ENCODE data around the gene FAM171A2. TPM values are rescaled to one million over a fixed set of nuclear protein-coding genes. Genes with fewer than 3 reads are reported as not detected.

Gene FAM171A2
- polyA plus RNA-seq, 1 donor (not counting 4 experiments of a cell fraction or from before 2014, with no cell fraction given): 0.35 TPM

DNA sequence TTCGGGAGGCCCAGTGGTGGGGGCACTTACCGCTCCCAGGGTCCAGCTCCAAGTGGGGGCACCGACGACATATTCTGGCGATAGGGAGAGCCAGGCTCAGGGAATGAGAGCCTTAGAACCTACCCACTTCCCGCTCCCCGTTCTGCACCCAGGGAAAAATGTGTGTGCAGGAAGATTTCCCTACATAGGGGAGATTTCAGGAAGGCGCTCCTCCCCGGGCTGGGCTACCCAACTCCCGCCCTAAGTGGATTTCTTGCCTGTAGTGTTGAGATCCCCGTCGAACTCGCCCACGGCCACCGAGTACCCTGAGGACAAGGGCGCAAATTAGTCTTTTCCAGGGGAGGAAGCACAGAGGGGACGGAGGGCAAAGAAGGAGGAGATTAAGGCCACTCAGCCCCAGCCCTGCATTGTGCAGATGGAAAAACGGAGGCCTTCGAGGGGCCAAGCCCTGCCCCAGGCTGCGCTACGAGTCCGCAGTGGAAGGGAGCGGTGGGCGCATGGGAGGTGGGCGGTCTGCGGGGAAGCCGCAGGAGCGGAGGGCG is 20.7 kb upstream of the FAM171A2 start:
- no peak overlapping the region for H3K4me3 ChIP-seq (ENCODE audit: control insufficient read depth in 2 of 3, extremely low read depth in 1 of 3, insufficient read depth in 2 of 3, low read depth in 1 of 3, low read length in 3 of 3)
- no peaks in the 10 kb centered on the region for H3K9me1 ChIP-seq (ENCODE audit: control insufficient read depth, extremely low read depth, insufficient read depth, low read length)
- FAIRE-seq: no peak
- no peaks in the 10 kb centered on the region for H3K36me3 ChIP-seq (ENCODE audit: control insufficient read depth in 2 of 2, extremely low read depth in 1 of 2, insufficient read depth in 2 of 2, low read length in 2 of 2)
- no peak overlapping the region for H3K27ac ChIP-seq (ENCODE audit: control insufficient read depth, insufficient read depth, low read length)
- peaks cover 37% of the 10 kb centered on the region for H3K27me3 ChIP-seq (ENCODE audit: control insufficient read depth, extremely low read depth, insufficient read depth, low read length)
- H3K4me1 ChIP-seq (ENCODE audit: control insufficient read depth, extremely low read depth, insufficient read depth, low read length): peaks cover 9% of the 10 kb centered on the region
- H3K4me2 ChIP-seq (ENCODE audit: control insufficient read depth, extremely low read depth, insufficient read depth, low read depth, low read length): no peak overlapping the region
- H3K79me2 ChIP-seq (ENCODE audit: control insufficient read depth, insufficient read depth, low read length): no peaks in the 10 kb centered on the region
- H3K9me3 ChIP-seq (ENCODE audit: control insufficient read depth, low read depth, low read length): no peaks in the 10 kb centered on the region
- H3K9ac ChIP-seq (ENCODE audit: control insufficient read depth, extremely low read depth, insufficient read depth, low read length): no peak overlapping the region
- dilution Hi-C loops (cut with MboI; ENCODE audit: extremely low pct_ligation_motif_present, low sequenced_read_pairs): no loop called here
- no peak for DNase-seq (ENCODE audit: low read depth, low spot score)
- H4K20me1 ChIP-seq (ENCODE audit: control insufficient read depth, extremely low read depth, insufficient read depth, low read length): no peaks in the 10 kb centered on the region
- H2AFZ ChIP-seq (ENCODE audit: control insufficient read depth, low read length): no peak overlapping the region
- TF ChIP-seq, protein P1, sequence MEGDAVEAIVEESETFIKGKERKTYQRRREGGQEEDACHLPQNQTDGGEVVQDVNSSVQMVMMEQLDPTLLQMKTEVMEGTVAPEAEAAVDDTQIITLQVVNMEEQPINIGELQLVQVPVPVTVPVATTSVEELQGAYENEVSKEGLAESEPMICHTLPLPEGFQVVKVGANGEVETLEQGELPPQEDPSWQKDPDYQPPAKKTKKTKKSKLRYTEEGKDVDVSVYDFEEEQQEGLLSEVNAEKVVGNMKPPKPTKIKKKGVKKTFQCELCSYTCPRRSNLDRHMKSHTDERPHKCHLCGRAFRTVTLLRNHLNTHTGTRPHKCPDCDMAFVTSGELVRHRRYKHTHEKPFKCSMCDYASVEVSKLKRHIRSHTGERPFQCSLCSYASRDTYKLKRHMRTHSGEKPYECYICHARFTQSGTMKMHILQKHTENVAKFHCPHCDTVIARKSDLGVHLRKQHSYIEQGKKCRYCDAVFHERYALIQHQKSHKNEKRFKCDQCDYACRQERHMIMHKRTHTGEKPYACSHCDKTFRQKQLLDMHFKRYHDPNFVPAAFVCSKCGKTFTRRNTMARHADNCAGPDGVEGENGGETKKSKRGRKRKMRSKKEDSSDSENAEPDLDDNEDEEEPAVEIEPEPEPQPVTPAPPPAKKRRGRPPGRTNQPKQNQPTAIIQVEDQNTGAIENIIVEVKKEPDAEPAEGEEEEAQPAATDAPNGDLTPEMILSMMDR (optimal IDR thresholded peaks at IDR 0.05 in 1 of 3, IDR thresholded peaks at IDR 0.05 in 1 of 3, conservative IDR thresholded peaks at IDR 0.05 in 1 of 3; ENCODE audit: extremely low read depth in 1 of 3, insufficient read depth in 2 of 3, low read length in 3 of 3): no peak
- TF ChIP-seq EZH2 (IDR thresholded peaks at IDR 0.05; ENCODE audit: low read length): no peak

DNA sequence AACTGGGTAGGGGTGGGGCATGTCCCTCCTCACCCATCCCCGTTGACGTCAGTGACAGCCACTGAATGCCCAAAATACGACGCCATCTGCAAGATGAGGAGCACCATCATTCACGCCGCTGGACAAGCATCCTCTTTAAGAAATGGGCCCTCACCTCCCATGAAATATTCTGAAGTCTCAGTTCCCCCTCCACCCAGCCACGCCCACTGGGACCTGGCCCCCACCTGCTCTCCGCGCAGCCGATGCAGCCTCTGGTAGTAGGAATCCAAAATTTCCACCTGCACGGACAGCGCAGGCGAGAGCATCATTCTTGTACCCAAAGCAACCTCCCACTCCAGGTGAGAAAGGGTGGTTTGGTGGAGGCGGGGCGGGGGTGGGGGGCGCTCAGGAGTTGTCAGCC is 20.2 kb upstream of the FAM171A2 start:
- no peak for TF ChIP-seq EZH2 (IDR thresholded peaks at IDR 0.05; ENCODE audit: low read length)
- TF ChIP-seq, protein P1 (optimal IDR thresholded peaks at IDR 0.05 in 1 of 3, IDR thresholded peaks at IDR 0.05 in 1 of 3, conservative IDR thresholded peaks at IDR 0.05 in 1 of 3; ENCODE audit: extremely low read depth in 1 of 3, insufficient read depth in 2 of 3, low read length in 3 of 3): no peak
- no peak overlapping the region for H3K27ac ChIP-seq (ENCODE audit: control insufficient read depth, insufficient read depth, low read length)
- peaks cover 37% of the 10 kb centered on the region for H3K27me3 ChIP-seq (ENCODE audit: control insufficient read depth, extremely low read depth, insufficient read depth, low read length)
- H2AFZ ChIP-seq (ENCODE audit: control insufficient read depth, low read length): no peak overlapping the region
- no peak overlapping the region for H3K9ac ChIP-seq (ENCODE audit: control insufficient read depth, extremely low read depth, insufficient read depth, low read length)
- dilution Hi-C loops (cut with MboI; ENCODE audit: extremely low pct_ligation_motif_present, low sequenced_read_pairs): no loop called here
- FAIRE-seq (no peak), DNase-seq (ENCODE audit: low read depth, low spot score) (no peak)
- peaks cover 9% of the 10 kb centered on the region for H3K4me1 ChIP-seq (ENCODE audit: control insufficient read depth, extremely low read depth, insufficient read depth, low read length)
- no peak overlapping the region for H3K4me3 ChIP-seq (ENCODE audit: control insufficient read depth in 2 of 3, extremely low read depth in 1 of 3, insufficient read depth in 2 of 3, low read depth in 1 of 3, low read length in 3 of 3)
- no peaks in the 10 kb centered on the region for H3K79me2 ChIP-seq (ENCODE audit: control insufficient read depth, insufficient read depth, low read length)
- H3K9me3 ChIP-seq (ENCODE audit: control insufficient read depth, low read depth, low read length): no peaks in the 10 kb centered on the region
- H3K9me1 ChIP-seq (ENCODE audit: control insufficient read depth, extremely low read depth, insufficient read depth, low read length): no peaks in the 10 kb centered on the region
- no peaks in the 10 kb centered on the region for H3K36me3 ChIP-seq (ENCODE audit: control insufficient read depth in 2 of 2, extremely low read depth in 1 of 2, insufficient read depth in 2 of 2, low read length in 2 of 2)
- no peak overlapping the region for H3K4me2 ChIP-seq (ENCODE audit: control insufficient read depth, extremely low read depth, insufficient read depth, low read depth, low read length)
- H4K20me1 ChIP-seq (ENCODE audit: control insufficient read depth, extremely low read depth, insufficient read depth, low read length): no peaks in the 10 kb centered on the region

All from keratinocyte (primary cell).